AG04450 (cell line): ENCODE results near the gene GABRD. TPM values are rescaled to one million over a fixed set of nuclear protein-coding genes. Genes with fewer than 3 reads are reported as not detected.

Source experiments
- CTCF ChIA-PET: fragments of 300-600, 350-600 bp; formaldehyde crosslinking; extraction: SDS; loops from one replicate; lab custom pipeline; 2022; ENCODE audit warnings: antibody characterized with exemption, inconsistent platforms; lab: Charles Lee
- POLR2A ChIA-PET: fragments of 350-600 bp; formaldehyde crosslinking; extraction: SDS; loops from one replicate; lab custom pipeline; 2021; ENCODE audit warnings: antibody characterized with exemption, inconsistent platforms; lab: Yijun Ruan, JAX
- DNase-seq: peaks from one replicate; pipeline ENCODE4 v3.0.0-alpha.2; 2011; ENCODE audit warnings: low read depth, low spot score
- H3K27ac ChIP-seq: one replicate; pipeline ENCODE4 v1.5.1; 2012; ENCODE audit warnings: low read depth, low read length, control low read depth
- H3K27me3 ChIP-seq: one replicate; pipeline ENCODE4 v1.6.0; 2012; ENCODE audit warnings: low read length; ENCODE audit not compliant: control insufficient read depth, insufficient read depth
- H3K4me3 ChIP-seq: 2 replicates; pipeline ENCODE4 v1.5.1; 2011; ENCODE audit warnings: mild to moderate bottlenecking, low read depth, low read length, control low read depth
- H3K9me3 ChIP-seq: 2 replicates; pipeline ENCODE4 v1.5.1; 2012; ENCODE audit warnings: low read length; ENCODE audit not compliant: control insufficient read depth, insufficient read depth
- polyA plus RNA-seq: library from polyadenylated mRNA; depleted of rRNA; stranded (reverse); fragments of >200 nt; gene quantifications from 2 replicates; pipeline ENCODE4 v1.2.3, GENCODE V29; 2011
- TF ChIP-seq, protein P1 (sequence below): IDR thresholded peaks from 2 replicates; pipeline ENCODE4 v1.5.1; 2011; ENCODE audit warnings: low read depth, low read length, control low read depth, inconsistent platforms

Gene GABRD
- polyA plus RNA-seq, 1 experiment, result not detected

DNA sequence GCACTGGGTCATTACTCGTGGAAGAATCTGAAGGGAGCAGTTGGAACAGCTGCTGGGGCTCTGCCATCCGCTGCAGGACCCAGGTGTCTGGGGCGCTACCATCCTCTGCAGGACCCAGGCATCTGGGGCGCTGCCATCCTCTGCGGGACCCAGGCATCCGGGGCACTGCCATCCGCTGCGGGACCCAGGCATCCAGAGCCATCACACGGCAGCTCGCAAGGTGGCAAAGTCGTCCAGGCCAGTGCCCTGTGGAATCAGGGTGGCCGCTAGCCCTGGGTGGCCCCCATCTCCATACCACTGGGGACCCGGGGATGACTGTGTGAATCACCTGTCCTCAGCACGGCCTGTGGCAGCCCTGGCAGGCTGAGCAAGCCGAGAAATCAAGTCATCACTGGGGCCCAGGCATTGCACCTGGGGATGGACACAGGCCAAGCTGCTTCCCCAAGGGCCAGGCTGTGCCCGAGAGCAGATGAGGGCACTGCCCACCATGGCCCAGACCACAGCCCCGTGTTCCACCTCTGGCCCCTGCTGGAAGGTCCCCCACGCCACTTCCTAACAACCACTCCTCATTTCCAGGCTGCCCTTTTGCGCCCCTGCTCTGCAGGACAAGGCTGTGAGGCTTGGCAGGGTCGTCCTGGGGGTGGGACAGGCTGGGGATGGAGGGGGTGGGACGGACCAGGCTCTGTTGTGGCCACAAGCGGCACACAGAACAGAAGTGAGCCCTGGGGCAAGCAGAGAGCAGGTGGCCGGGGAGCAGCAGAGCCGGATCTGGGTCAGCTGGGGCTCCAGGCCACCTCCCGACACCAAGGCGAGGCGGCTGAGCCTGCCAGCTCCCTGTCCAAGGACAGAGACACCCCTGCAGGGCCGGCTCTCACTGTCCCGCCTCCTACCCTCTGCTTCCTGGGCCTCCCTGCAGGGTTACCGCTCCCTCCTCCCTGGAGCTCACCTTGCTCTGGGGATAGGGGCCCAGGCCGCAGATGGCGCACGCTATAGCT lies 12.7 kb downstream of the GABRD start:
- no peak for DNase-seq
- CTCF ChIA-PET, result interaction anchor here (0.5 to 2.7 kb wide), 2 partner anchors 13 to 88 kb away, joined by 3 to 13 read pairs; no protein-coding TSS in a partner anchor

DNA sequence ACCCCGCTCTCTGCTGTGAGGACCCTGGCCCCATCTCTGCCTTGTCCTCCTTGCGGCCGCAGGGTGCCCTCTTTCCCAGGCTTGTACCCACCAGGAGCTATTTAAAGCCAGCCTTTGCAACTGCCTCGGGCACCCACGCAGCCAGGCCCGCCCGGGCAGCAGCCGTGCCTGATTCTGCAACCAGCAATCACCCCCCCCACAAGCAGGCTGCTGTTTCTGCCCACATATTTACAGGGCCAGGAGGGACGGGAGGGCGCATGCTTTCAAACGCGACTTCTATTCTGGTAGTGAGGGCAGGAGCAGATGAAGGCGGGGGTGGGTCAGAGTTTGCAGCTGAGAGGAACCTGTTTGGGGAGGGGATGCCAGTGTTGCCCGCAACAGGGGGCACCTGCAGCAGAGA lies 13.6 kb downstream of the GABRD start:
- TF ChIP-seq, protein P1, sequence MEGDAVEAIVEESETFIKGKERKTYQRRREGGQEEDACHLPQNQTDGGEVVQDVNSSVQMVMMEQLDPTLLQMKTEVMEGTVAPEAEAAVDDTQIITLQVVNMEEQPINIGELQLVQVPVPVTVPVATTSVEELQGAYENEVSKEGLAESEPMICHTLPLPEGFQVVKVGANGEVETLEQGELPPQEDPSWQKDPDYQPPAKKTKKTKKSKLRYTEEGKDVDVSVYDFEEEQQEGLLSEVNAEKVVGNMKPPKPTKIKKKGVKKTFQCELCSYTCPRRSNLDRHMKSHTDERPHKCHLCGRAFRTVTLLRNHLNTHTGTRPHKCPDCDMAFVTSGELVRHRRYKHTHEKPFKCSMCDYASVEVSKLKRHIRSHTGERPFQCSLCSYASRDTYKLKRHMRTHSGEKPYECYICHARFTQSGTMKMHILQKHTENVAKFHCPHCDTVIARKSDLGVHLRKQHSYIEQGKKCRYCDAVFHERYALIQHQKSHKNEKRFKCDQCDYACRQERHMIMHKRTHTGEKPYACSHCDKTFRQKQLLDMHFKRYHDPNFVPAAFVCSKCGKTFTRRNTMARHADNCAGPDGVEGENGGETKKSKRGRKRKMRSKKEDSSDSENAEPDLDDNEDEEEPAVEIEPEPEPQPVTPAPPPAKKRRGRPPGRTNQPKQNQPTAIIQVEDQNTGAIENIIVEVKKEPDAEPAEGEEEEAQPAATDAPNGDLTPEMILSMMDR, result no peak
- no peak overlapping the region for H3K27ac ChIP-seq

More for the DNA sequence above, 12.7 kb downstream of the GABRD start:
- Histone ChIP-seq H3K27ac (no peak overlapping the region), H3K9me3 (no peaks in the 10 kb centered on the region; the same call in 1 of the 2 replicates), H3K4me3 (no peak overlapping the region), H3K27me3 (peaks cover 24% of the 10 kb centered on the region)
- TF ChIP-seq, protein P1, result no peak
- POLR2A ChIA-PET, result no interaction called here

DNA sequence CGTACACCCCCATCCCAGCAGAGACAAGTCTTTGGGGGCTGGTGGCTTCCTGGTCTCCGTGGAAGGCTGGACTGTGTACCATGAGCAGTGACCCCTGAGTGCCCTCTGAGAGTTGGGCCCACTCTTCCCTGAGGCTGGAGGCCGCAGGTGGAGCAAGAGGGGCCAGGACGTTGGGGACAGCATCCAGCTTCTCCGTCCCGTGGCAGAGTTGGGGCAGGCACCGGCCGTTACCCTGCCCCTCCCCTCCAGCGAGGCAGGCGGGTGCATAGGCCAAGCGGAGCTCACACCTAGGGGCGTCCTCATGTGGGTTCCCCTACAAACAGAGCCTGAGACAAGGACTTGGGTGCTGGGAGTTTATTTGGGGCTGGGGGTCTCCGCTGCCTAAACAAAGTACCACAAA lies 14.0 kb downstream of the GABRD start:
- no peak for DNase-seq
- no peaks in the 10 kb centered on the region; the same call in 1 of the 2 replicates for H3K9me3 ChIP-seq
- no peak overlapping the region for H3K4me3 ChIP-seq
- peaks cover 17% of the 10 kb centered on the region for H3K27me3 ChIP-seq
- ChIA-PET CTCF (no interaction called here), POLR2A (no interaction called here)
- TF ChIP-seq, protein P1, result no peak
- H3K27ac ChIP-seq, result no peak overlapping the region

More for the DNA sequence above, 13.6 kb downstream of the GABRD start:
- Histone ChIP-seq H3K4me3 (no peak overlapping the region), H3K27me3 (peaks cover 19% of the 10 kb centered on the region), H3K9me3 (no peaks in the 10 kb centered on the region; the same call in 1 of the 2 replicates)
- POLR2A ChIA-PET, result no interaction called here
- CTCF ChIA-PET, result interaction anchor here (2.7 kb wide), 1 partner anchor 12 kb away, joined by 13 read pairs; no protein-coding TSS in a partner anchor
- DNase-seq, result no peak

DNA sequence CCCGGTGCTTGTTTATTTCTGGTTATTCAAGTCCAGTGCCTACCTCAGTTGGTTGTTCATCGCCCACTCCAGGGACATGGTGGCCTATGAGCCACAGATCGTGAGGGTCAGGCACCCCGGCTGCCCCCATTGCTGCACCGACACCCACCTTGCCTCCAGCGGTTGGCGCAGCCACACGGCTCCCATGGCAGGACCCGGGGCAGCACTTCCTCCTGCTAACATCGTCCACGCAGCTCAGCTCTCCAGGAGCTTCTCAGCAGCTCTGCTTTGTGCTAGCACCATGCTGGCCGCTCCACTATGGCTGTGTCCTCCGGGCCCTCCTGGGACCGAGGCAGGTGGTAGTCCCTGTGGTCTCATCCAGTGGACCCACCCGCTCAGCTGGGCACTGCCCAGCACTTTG lies 17.1 kb downstream of the GABRD start:
- no peak overlapping the region for H3K4me3 ChIP-seq
- ChIA-PET CTCF (interaction anchor here (1.2 kb wide), 1 partner anchor 8 kb away, joined by 4 read pairs; no protein-coding TSS in a partner anchor), POLR2A (no interaction called here)
- no peak for DNase-seq
- TF ChIP-seq, protein P1, result no peak
- no peak overlapping the region for H3K27ac ChIP-seq
- no peaks in the 10 kb centered on the region for H3K9me3 ChIP-seq
- peaks cover 19% of the 10 kb centered on the region for H3K27me3 ChIP-seq
